HPDE6-E6E7 (cell line): ENCODE measurements around the gene SLC35E2B.

ENCODE experiments used
- DNase-seq: peaks from one replicate; pipeline ENCODE4 v3.0.0; 2011; ENCODE audit warnings: missing footprints; ENCODE audit errors: extremely low spot score

Gene SLC35E2B

GRCh38 chr1:1624443-1625403, 67.9 kb downstream of the SLC35E2B start:
- no peak for DNase-seq

- DNase-seq: no peak
These were observed 68.8 kb downstream of the SLC35E2B start for GRCh38 chr1:1623631-1624442.

GRCh38 chr1:1623181-1623630, 69.4 kb downstream of the SLC35E2B start:
- no peak for DNase-seq

GRCh38 chr1:1622788-1623094, 69.9 kb downstream of the SLC35E2B start:
- DNase-seq: no peak

- no peak for DNase-seq
These were observed 70.4 kb downstream of the SLC35E2B start for GRCh38 chr1:1622010-1622787.

- no peak for DNase-seq
These were observed 71.2 kb downstream of the SLC35E2B start for GRCh38 chr1:1621173-1622009.

- DNase-seq: no peak
These were observed 72.0 kb downstream of the SLC35E2B start for GRCh38 chr1:1620433-1621139.

GRCh38 chr1:1619917-1620361, 72.7 kb downstream of the SLC35E2B start:
- no peak for DNase-seq

GRCh38 chr1:1618396-1619068, 74.1 kb downstream of the SLC35E2B start:
- DNase-seq: no peak

- DNase-seq: no peak
These were observed 74.7 kb downstream of the SLC35E2B start for GRCh38 chr1:1617925-1618324.

- no peak for DNase-seq
These were observed 75.1 kb downstream of the SLC35E2B start for GRCh38 chr1:1617516-1617915.

- DNase-seq: no peak
These were observed 75.8 kb downstream of the SLC35E2B start for GRCh38 chr1:1616838-1617237.

- no peak for DNase-seq
These were observed 76.4 kb downstream of the SLC35E2B start for GRCh38 chr1:1616045-1616790.

GRCh38 chr1:1615256-1616044, 77.1 kb downstream of the SLC35E2B start, which contains the start of gene MIB2:
TSS of gene MIB2 (plus strand) at chr1:1615500. CDS start at chr1:1623453, 7,953 bp downstream.
- peak; percentile 96 for DNase-seq

- no peak for DNase-seq
These were observed 77.7 kb downstream of the SLC35E2B start for GRCh38 chr1:1614954-1615255.

- DNase-seq: no peak
These were observed 78.2 kb downstream of the SLC35E2B start for GRCh38 chr1:1614204-1614953.

- no peak for DNase-seq
These were observed 79.0 kb downstream of the SLC35E2B start for GRCh38 chr1:1613509-1614082.
